GM13977 (cell line): ENCODE results near the gene HOMER2.

Experiments used
- DNase-seq: peaks from one replicate; pipeline ENCODE4 v3.0.0; 2012; ENCODE audit warnings: low spot score
- CTCF ChIP-seq: IDR thresholded peaks from 2 replicates; pipeline ENCODE4 v1.5.1; 2012; ENCODE audit warnings: mild to moderate bottlenecking, control low read depth; ENCODE audit not compliant: insufficient read depth; ENCODE audit errors: extremely low read depth, missing control alignments
- in situ Hi-C: fragments of 300-500 bp; cut with MboI; formaldehyde crosslinking; loops from one replicate; pipeline ENCODE4 v1.12.0; 2022; ENCODE audit warnings: low sequenced_read_pairs, low pct_unique_long_range_greater_than_20kb, mixed read lengths, inconsistent platforms; ENCODE audit not compliant: unreplicated experiment

Gene HOMER2

GRCh38 chr15:82864967-82865366 lies 87.6 kb downstream of the HOMER2 start:
- in situ Hi-C loops = no loop called here
- TF ChIP-seq CTCF = no peak
- no peak for DNase-seq

- in situ Hi-C loops = no loop called here
- TF ChIP-seq CTCF = no peak
- DNase-seq = no peak
These were observed 89.6 kb downstream of the HOMER2 start for GRCh38 chr15:82862886-82863285.

- no peak for TF ChIP-seq CTCF
- in situ Hi-C loops = loop anchor here (10.0 kb wide), 1 partner anchor 126 kb away; the partner anchor contains the start of gene RAMAC
- no peak for DNase-seq
These were observed 93.6 kb downstream of the HOMER2 start for GRCh38 chr15:82858932-82859331.

DNA sequence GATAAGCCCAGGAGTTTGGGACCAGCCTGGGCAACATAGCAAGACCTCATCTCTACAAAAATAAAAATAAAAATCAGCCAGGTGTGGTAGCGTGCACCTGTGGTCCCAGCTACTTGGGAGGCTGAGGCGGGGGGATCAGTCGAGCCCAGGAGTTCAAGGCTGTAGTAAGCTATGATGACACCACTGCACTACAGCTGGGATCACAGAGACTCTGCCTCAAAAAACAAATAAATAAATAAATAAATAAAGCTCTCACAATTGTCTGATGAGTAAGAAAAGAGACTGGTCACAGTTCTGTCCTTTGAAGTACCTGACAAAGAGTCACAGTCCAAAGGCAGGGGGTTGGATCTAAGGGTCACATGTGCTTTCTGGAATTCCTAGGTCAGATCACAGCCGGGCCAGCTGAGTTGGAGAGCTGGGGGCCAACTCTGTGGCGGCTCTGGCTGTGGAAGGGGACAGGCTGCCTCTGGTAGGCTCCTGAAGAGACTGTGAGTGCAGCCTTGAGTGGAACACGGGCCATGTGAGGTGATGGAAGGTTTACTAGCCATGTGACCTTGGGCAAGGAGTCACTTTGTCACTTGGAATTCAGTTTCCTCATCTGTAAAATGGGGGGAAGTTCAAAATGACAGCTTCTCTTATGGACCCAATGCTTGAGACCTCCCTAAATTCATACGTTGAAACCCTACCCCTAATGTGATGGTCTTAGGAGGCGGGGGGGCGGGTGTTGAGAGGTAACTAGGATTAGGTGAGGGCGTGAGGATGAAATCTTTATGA lies 95.9 kb downstream of the HOMER2 start:
- no peak for DNase-seq
- in situ Hi-C loops = loop anchor here (10.0 kb wide), 1 partner anchor 128 kb away; the partner anchor contains the start of gene RAMAC
- no peak for TF ChIP-seq CTCF

DNA sequence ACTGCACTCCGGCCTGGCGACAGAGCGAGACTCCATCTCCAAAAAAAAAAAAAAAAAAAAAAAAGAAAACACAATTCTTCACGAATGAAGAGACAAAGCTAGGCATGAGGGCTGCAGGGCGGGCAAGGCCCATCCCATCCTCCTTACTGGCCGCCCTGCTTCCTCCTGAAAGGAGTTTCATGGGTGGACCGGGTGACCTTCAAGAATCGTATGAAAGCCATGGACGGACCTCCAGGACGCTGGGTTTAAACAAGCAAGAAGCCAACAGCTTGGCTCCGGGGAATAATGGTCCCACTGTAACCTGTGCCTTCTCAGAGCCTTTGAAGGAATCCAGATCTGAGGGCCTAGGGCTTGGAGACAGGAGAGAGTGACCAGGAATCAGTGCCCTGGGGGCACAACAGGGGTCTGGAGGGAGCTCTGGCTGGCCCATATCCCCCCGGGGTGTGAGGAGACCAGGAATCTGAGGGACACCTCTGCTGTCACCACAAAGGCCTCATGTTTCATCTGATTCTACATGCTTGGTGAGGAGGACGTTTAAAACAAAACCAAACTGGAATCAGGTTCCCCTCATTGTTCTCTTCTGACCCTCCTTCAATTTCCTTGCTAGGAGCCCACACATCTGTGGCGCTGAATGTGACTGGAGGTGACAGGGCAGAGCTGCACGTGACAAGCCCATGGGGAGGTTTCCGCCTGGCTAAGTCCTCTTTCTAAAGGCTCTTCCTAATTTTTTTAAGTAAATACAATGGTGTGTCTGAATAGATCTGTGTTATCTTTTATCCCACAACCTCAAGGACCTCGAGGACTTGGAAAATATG lies 97.0 kb downstream of the HOMER2 start:
- no peak for TF ChIP-seq CTCF
- in situ Hi-C loops = loop anchor here (10.0 kb wide), 1 partner anchor 129 kb away; the partner anchor contains the start of gene RAMAC
- no peak for DNase-seq

GRCh38 chr15:82854554-82854953 lies 98.0 kb downstream of the HOMER2 start:
- in situ Hi-C loops = loop anchor here (10.0 kb wide), 1 partner anchor 130 kb away; the partner anchor contains the start of gene RAMAC
- TF ChIP-seq CTCF = no peak
- no peak for DNase-seq
